GM23338 (cell line): ENCODE results near the gene SLX4. TPM values are rescaled to one million over a fixed set of nuclear protein-coding genes. Genes with fewer than 3 reads are reported as not detected.

Experiments used
- ATAC-seq: fragments of 200-7000 bp; cut with Tn5 transposase; 3 replicates; pipeline ENCODE4 v1.9.1; 2020
- DNase-seq: peaks from one replicate; pipeline ENCODE4 v3.0.0-alpha.2; 2015; ENCODE audit warnings: low spot score
- H2AFZ ChIP-seq: fragments of 200-600 bp; sonication (generic); 2 replicates; pipeline ENCODE4 v1.8.0; 2016; ENCODE audit warnings: antibody characterized with exemption, mild to moderate bottlenecking, moderate library complexity
- H3F3A ChIP-seq: fragments of 200-600 bp; sonication (generic); replicated peaks from 2 replicates; pipeline ENCODE4 v1.8.0; 2017; ENCODE audit warnings: antibody characterized with exemption, mixed run types, low read depth
- H3K27ac ChIP-seq: fragments of 200-600 bp; sonication (generic); 2 replicates; pipeline ENCODE4 v1.6.1; 2016; ENCODE audit warnings: low read depth
- H3K27me3 ChIP-seq: fragments of 200-600 bp; sonication (generic); 2 replicates; pipeline ENCODE4 v1.8.0; 2016; ENCODE audit warnings: mild to moderate bottlenecking, mixed run types, moderate library complexity; ENCODE audit not compliant: insufficient read depth
- H3K36me3 ChIP-seq: fragments of 200-600 bp; sonication (generic); 2 replicates; pipeline ENCODE4 v1.8.0; 2016; ENCODE audit warnings: mild to moderate bottlenecking; ENCODE audit not compliant: insufficient read depth
- H3K4me1 ChIP-seq: fragments of 200-600 bp; sonication (generic); 2 replicates; pipeline ENCODE4 v1.8.0; 2016; ENCODE audit warnings: mild to moderate bottlenecking, moderate library complexity; ENCODE audit not compliant: insufficient read depth
- H3K4me2 ChIP-seq: fragments of 200-600 bp; sonication (generic); 2 replicates; pipeline ENCODE4 v1.7.1; 2017; ENCODE audit warnings: mixed run types
- H3K4me3 ChIP-seq: fragments of 200-600 bp; sonication (generic); 2 replicates; pipeline ENCODE4 v1.6.1; 2016; ENCODE audit warnings: mixed run types
- H3K79me2 ChIP-seq: fragments of 200-600 bp; sonication (generic); replicated peaks from 2 replicates; pipeline ENCODE4 v1.8.0; 2017; ENCODE audit warnings: mild to moderate bottlenecking; ENCODE audit not compliant: insufficient read depth
- H3K9me2 ChIP-seq: fragments of 200-600 bp; sonication (generic); 2 replicates; pipeline ENCODE4 v1.8.0; 2017; ENCODE audit not compliant: insufficient read depth
- H4K20me1 ChIP-seq: fragments of 200-600 bp; sonication (generic); replicated peaks from 2 replicates; pipeline ENCODE4 v1.8.0; 2017; ENCODE audit warnings: mild to moderate bottlenecking; ENCODE audit not compliant: insufficient read depth
- H3K27ac Mint-ChIP-seq: 2 replicates; pipeline ENCODE4 v1.8.0; 2020; ENCODE audit warnings: inconsistent platforms, mild to moderate bottlenecking, moderate library complexity, mixed read lengths
- H3K27me3 Mint-ChIP-seq: 3 replicates; pipeline ENCODE4 v1.8.0; 2022; ENCODE audit warnings: low read depth, mild to moderate bottlenecking, moderate library complexity, mixed read lengths, inconsistent platforms; ENCODE audit not compliant: insufficient read depth, poor library complexity
- H3K36me3 Mint-ChIP-seq: 3 replicates; pipeline ENCODE4 v1.8.0; 2021; ENCODE audit warnings: low read depth, mild to moderate bottlenecking, inconsistent platforms, moderate library complexity, mixed read lengths
- H3K4me1 Mint-ChIP-seq: 3 replicates; pipeline ENCODE4 v1.8.0; 2020; ENCODE audit warnings: mild to moderate bottlenecking, inconsistent platforms, mixed read lengths
- H3K4me3 Mint-ChIP-seq: 3 replicates; pipeline ENCODE4 v1.8.0; 2021; ENCODE audit warnings: moderate library complexity, mild to moderate bottlenecking, inconsistent platforms, mixed read lengths
- H3K9me3 Mint-ChIP-seq: 3 replicates; pipeline ENCODE4 v1.8.0; 2020; ENCODE audit warnings: moderate library complexity, mild to moderate bottlenecking, inconsistent platforms, mixed read lengths
- CREB1 ChIP-seq: fragments of 250-450 bp; sonication (Bioruptor Pico); IDR thresholded peaks from 2 replicates; pipeline ENCODE4 v1.5.0; 2020; ENCODE audit warnings: low read depth, mild to moderate bottlenecking, moderate library complexity
- EZH2 ChIP-seq: fragments of 200-600 bp; sonication (generic); IDR thresholded peaks from one replicate; pipeline ENCODE4 v1.8.0; 2017; ENCODE audit warnings: antibody characterized with exemption, mild to moderate bottlenecking, low read depth; ENCODE audit not compliant: unreplicated experiment
- EZH2phosphoT487 ChIP-seq: fragments of 200-600 bp; sonication (generic); IDR thresholded peaks from one replicate; pipeline ENCODE4 v1.8.1; 2018; ENCODE audit warnings: antibody characterized with exemption; ENCODE audit not compliant: unreplicated experiment
- JUNB ChIP-seq: IDR thresholded peaks from one replicate; pipeline ENCODE4 v1.6.1; 2016; ENCODE audit warnings: antibody characterized with exemption; ENCODE audit not compliant: unreplicated experiment
- NANOG ChIP-seq: IDR thresholded peaks from 2 replicates; pipeline ENCODE4 v1.6.1; 2016; ENCODE audit warnings: antibody characterized with exemption, borderline replicate concordance
- POLR2AphosphoS5 ChIP-seq: IDR thresholded peaks from 2 replicates; pipeline ENCODE4 v1.6.1; 2016; ENCODE audit warnings: antibody characterized with exemption, low read depth
- STAT1 ChIP-seq: IDR thresholded peaks from one replicate; pipeline ENCODE4 v1.6.1; 2016; ENCODE audit warnings: antibody characterized with exemption; ENCODE audit not compliant: unreplicated experiment
- ZNF114 ChIP-seq: fragments of 250-450 bp; sonication (Bioruptor Pico); IDR thresholded peaks from 2 replicates; pipeline ENCODE4 v1.5.0; 2020; ENCODE audit warnings: mild to moderate bottlenecking, moderate library complexity
- ZNF331 ChIP-seq: fragments of 250-450 bp; sonication (Bioruptor Pico); IDR thresholded peaks from 2 replicates; pipeline ENCODE4 v1.5.0; 2020; ENCODE audit warnings: low read depth, mild to moderate bottlenecking, moderate library complexity
- ZNF462 ChIP-seq: fragments of 250-450 bp; sonication (Bioruptor Pico); IDR thresholded peaks from 2 replicates; pipeline ENCODE4 v1.5.0; 2020; ENCODE audit warnings: mild to moderate bottlenecking, moderate library complexity
- polyA plus RNA-seq: library from polyadenylated mRNA; unstranded; fragments of >200 nt; fragmentation: Nextera tagmentation; extraction: Ambion mirVana; gene quantifications from 2 replicates; pipeline ENCODE4 v1.2.1, GENCODE V29; 2016
- total RNA-seq: library from RNA; depleted of rRNA; stranded (reverse); fragments of >200 nt; shearing (Covaris generic); gene quantifications from 2 replicates; pipeline ENCODE4 v1.2.3, GENCODE V29; 2014
- TF ChIP-seq, protein P1 (sequence below): IDR thresholded peaks from one replicate; pipeline ENCODE4 v1.6.1; 2018; ENCODE audit warnings: antibody characterized with exemption; ENCODE audit not compliant: unreplicated experiment

Gene SLX4
- total and polyA plus RNA-seq, 2 experiments from 2014 or later: 3.0 to 15.2 TPM

- Mint-ChIP-seq H3K9me3 (no peaks in the 10 kb centered on the region), H3K4me3 (no peak overlapping the region), H3K36me3 (peaks cover 16% of the 10 kb centered on the region), H3K27ac (no peak overlapping the region), H3K4me1 (peaks cover 4% of the 10 kb centered on the region; the same call in 1 of the 3 replicates), H3K27me3 (peaks cover 11% of the 10 kb centered on the region)
- H2AFZ ChIP-seq: no peak overlapping the region
- DNase-seq (no peak), ATAC-seq (no peak)
- no peaks in the 10 kb centered on the region for H3K9me2 ChIP-seq
- no peaks in the 10 kb centered on the region for H3F3A ChIP-seq
- H3K27me3 ChIP-seq: no peaks in the 10 kb centered on the region
- no peaks in the 10 kb centered on the region for H3K4me1 ChIP-seq
- TF ChIP-seq POLR2AphosphoS5 (no peak), EZH2phosphoT487 (no peak), EZH2 (no peak), ZNF331 (CRISPR knock-in tag) (no peak)
- H3K79me2 ChIP-seq: no peaks in the 10 kb centered on the region
- no peak overlapping the region for H3K4me3 ChIP-seq
- H4K20me1 ChIP-seq: no peaks in the 10 kb centered on the region
- H3K4me2 ChIP-seq: no peak overlapping the region
- no peak overlapping the region for H3K27ac ChIP-seq
- no peaks in the 10 kb centered on the region for H3K36me3 ChIP-seq
Measured at GRCh38 chr16:3536851-3537250, 74.6 kb downstream of the SLX4 start.

- H3K36me3 ChIP-seq: no peaks in the 10 kb centered on the region
- peaks cover 21% of the 10 kb centered on the region for H3K36me3 Mint-ChIP-seq
- no peaks in the 10 kb centered on the region for H3K79me2 ChIP-seq
- H3K4me1 Mint-ChIP-seq: no peaks in the 10 kb centered on the region
- no peak overlapping the region for H3K27ac Mint-ChIP-seq
- H2AFZ ChIP-seq: no peak overlapping the region
- H3K9me3 Mint-ChIP-seq: no peaks in the 10 kb centered on the region
- no peak overlapping the region for H3K4me2 ChIP-seq
- no peak overlapping the region for H3K4me3 ChIP-seq
- peaks cover 6% of the 10 kb centered on the region for H3K27me3 Mint-ChIP-seq
- no peak overlapping the region for H3K4me3 Mint-ChIP-seq
- H3F3A ChIP-seq: no peaks in the 10 kb centered on the region
- ATAC-seq: no peak
- no peaks in the 10 kb centered on the region for H3K4me1 ChIP-seq
- no peak for DNase-seq
- no peaks in the 10 kb centered on the region for H4K20me1 ChIP-seq
- H3K27ac ChIP-seq: no peak overlapping the region
- no peaks in the 10 kb centered on the region for H3K27me3 ChIP-seq
- no peaks in the 10 kb centered on the region for H3K9me2 ChIP-seq
- TF ChIP-seq CREB1 (CRISPR knock-in tag): no peak
- no peak for TF ChIP-seq ZNF331 (CRISPR knock-in tag)
- TF ChIP-seq, protein P1, sequence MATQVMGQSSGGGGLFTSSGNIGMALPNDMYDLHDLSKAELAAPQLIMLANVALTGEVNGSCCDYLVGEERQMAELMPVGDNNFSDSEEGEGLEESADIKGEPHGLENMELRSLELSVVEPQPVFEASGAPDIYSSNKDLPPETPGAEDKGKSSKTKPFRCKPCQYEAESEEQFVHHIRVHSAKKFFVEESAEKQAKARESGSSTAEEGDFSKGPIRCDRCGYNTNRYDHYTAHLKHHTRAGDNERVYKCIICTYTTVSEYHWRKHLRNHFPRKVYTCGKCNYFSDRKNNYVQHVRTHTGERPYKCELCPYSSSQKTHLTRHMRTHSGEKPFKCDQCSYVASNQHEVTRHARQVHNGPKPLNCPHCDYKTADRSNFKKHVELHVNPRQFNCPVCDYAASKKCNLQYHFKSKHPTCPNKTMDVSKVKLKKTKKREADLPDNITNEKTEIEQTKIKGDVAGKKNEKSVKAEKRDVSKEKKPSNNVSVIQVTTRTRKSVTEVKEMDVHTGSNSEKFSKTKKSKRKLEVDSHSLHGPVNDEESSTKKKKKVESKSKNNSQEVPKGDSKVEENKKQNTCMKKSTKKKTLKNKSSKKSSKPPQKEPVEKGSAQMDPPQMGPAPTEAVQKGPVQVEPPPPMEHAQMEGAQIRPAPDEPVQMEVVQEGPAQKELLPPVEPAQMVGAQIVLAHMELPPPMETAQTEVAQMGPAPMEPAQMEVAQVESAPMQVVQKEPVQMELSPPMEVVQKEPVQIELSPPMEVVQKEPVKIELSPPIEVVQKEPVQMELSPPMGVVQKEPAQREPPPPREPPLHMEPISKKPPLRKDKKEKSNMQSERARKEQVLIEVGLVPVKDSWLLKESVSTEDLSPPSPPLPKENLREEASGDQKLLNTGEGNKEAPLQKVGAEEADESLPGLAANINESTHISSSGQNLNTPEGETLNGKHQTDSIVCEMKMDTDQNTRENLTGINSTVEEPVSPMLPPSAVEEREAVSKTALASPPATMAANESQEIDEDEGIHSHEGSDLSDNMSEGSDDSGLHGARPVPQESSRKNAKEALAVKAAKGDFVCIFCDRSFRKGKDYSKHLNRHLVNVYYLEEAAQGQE: no peak
- TF ChIP-seq JUNB: no peak
- no peak for TF ChIP-seq EZH2phosphoT487
- TF ChIP-seq ZNF462 (CRISPR knock-in tag): no peak
- TF ChIP-seq POLR2AphosphoS5: no peak
- TF ChIP-seq ZNF114 (CRISPR knock-in tag): no peak
- no peak for TF ChIP-seq STAT1
- TF ChIP-seq NANOG: no peak
Measured at GRCh38 chr16:3536271-3536731, 75.1 kb downstream of the SLX4 start.
